HK-2 (cell line): ENCODE measurements around the gene NHSL2.

ENCODE experiments used
- DNase-seq: peaks from one replicate; pipeline ENCODE4 v3.0.0-alpha.2; 2018; ENCODE audit not compliant: unreplicated experiment

The NHSL2 gene

GRCh38 chrX:72071213-72071612 is 160.6 kb downstream of the NHSL2 start:
- DNase-seq: no peak

- DNase-seq: no peak
These were observed 163.0 kb downstream of the NHSL2 start for GRCh38 chrX:72073633-72074032.

DNA sequence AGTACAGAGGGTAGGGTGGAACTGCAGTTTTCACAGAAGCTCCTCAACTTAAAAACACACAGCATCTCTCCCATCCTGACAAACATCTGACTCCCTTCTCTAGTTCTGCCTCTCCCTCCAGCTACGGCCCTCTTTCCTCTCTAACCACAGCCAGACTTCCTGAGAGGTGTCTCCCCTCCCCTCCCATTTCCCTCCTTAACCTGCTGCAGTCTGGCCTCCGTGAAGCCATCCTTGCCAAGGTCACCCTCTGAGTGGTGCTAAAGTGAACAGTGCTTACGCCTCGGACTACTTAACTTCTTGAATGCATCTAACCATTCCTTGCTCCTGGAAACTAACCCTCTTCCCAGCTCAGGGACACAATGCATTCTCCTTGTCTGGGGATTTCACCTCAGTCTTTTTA is 167.8 kb downstream of the NHSL2 start:
- DNase-seq: no peak

- DNase-seq: no peak
These were observed 169.0 kb downstream of the NHSL2 start for GRCh38 chrX:72079607-72080006.

GRCh38 chrX:72080150-72080549 is 169.5 kb downstream of the NHSL2 start:
- DNase-seq: no peak

DNA sequence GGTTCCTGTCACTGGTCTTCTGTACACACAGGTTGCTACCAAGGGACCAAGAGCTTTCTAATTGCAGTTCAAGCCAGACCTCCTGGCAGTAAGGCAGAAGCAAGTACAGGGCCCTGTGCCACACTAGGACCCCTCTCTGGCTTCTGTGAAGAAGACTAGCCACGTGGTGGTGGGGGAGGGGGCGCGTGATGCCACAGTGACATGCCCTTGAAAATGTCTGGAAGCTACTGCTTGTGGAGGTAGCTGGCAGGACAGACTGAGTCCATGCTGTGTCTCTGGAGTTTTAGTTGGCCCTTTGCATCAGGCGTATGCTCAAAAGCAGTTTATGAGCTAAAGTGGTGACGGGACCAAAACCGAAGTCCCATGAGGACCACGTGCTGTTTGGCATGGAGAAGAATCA is 170.2 kb downstream of the NHSL2 start:
- no peak for DNase-seq

- DNase-seq: no peak
These were observed 171.1 kb downstream of the NHSL2 start for GRCh38 chrX:72081605-72082320.

DNA sequence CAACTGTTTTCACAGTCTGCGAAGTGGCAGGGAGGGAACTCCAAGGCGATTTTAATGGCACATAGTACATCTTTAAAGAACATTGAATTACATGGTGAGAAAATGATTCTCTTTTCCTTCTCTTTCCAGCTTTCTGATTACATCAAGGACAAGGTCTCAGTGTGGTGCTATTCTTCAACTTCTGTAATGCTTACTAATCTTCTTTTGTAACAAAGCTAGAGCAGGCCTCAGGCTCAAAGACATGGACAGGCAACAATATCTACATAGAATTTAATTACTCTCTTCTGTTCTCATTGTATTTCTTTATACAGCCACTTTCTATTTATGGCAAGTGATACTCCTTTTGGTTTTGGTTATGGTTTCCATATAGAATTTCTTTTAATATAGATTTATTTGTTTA is 172.6 kb downstream of the NHSL2 start:
- DNase-seq: no peak

DNA sequence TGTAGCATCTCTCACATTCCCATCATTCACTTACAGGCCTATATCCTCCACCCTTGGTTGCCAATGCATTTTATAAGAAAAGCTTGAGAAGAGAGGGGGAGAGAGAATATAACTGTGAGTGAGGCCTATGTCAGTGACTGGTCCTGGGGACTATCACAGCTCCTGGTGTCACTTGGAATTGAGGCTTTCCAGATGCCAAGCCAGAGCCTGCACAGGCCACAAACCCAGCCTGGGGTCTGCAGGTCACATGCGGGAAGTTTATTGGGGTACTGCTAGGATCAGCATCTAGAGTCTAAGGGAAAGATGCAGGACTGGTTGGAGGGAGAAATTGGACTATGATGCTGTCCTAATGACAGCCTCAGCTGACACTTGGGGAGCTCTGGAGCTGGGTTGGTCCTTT is 173.5 kb downstream of the NHSL2 start:
- no peak for DNase-seq

DNA sequence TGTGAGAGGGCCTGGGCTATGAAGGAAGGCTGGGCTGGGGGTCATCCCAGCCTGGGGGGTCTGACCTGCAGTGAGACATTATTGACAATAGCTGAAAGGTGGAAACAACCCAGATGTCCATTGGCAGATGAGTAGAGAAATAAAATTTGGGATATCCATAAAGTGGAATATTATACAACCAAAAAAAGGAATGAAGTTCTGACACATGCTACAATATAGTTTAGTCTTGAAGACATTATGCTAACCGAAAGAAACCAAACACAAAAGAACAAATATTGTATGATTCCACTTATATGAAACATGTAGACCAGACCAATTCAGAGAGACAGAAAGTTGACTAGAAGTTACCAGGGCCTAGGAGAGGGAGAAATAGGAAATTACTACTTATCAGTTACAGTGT is 176.3 kb downstream of the NHSL2 start:
- no peak for DNase-seq

DNA sequence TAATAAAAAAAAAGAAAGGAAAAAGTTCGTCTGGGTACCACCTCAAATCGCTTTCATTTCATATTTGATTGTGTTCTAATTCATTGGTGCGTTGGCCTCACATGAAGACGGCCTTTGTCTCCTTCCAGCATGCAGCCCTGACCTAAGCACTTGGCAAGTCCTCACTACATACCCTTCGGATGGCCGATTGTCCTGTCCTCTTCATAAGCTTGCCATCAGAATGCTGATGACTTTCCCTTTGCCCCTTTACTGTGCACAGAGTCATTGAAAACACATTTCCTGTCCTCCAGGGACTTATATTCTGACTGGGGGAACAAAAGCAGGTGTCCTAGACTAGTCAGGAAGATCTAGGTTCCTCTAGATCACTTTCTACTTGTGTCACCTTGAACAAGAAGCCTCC is 178.1 kb downstream of the NHSL2 start:
- no peak for DNase-seq

DNA sequence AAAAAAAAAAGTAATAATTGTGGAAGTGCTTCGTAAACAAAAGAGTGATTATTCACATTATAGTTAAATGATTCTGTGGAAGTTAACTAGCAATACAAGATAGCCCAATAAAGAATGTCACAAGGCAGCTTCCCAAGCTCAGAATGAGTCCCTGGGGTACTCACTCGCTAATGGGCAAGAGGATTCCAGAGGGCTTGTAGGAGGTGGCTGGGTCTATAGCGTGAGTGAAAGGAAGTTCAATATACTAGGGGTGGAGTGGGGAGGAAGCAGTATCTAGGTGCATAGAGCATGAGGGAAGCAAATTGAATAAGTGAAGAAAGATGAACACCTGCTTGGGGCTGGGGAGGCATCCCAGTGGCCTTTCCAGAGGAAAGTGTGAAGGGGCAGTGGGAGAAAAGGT is 178.6 kb downstream of the NHSL2 start:
- no peak for DNase-seq

DNA sequence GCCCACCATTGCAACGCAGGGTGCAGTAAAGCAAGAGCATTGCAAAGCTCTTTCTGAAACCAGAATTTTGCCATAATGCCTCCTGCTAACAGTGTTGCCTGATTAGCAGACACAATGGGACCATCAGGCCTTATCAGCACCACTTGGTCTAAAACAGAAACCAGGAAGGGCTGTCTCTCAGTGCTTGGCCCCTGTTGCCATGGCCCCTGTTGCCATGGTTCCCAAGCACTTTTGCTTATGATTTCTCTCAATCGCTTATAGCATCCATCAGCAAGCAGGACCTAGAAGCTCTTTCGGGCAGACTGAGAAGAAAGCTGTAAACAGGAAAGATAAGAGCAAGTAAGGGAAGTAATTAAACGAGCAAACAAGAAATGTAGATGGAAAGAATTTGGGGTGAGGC is 184.2 kb downstream of the NHSL2 start:
- no peak for DNase-seq

- DNase-seq: no peak
These were observed 184.7 kb downstream of the NHSL2 start for GRCh38 chrX:72095370-72095769.

DNA sequence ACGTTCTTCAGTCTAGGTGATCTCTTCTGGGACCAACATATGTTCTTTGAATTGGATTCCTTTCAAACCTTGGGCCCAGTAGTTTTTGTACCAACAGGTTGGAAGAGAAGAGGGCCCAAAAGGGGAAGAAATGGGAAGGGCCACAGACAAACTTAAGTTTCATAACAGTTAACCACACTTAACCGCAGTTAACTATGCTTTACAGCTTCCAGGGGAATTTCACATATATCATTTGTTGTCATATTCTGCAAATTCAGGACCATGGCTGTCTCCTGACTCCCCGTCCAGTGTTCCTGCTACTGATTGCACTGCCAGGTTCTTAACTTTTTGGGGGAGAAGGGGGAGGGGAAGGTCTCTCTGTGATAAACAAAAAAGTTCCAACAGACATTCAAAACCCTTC is 186.5 kb downstream of the NHSL2 start:
- no peak for DNase-seq

GRCh38 chrX:72100051-72100755 is 189.6 kb downstream of the NHSL2 start:
- DNase-seq: no peak

DNA sequence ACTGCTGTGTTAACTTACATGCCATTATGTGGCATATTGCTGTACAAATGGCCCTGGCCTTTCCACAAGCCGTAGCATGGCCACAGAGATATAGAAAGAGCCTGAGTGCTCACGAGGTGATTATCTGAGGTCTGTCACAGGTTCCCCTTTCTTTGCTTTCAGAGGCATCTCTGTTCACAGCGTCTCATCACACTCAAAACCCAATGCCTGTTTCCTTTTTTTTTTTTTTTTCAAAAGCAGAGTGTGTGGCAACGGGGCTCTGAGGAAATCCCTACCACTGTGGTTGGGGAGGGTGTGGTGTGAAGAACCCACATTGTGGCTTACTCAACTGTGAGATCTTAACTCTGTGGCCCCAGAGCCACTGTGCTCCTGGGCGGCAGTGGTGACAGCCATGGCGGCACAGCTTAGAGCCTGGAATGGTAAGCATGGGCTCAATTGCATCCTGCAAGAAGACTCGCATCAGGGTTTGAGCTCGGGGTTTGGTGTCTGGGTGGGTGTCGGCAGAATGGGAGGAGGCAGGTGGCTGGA is 190.2 kb downstream of the NHSL2 start:
- DNase-seq: no peak

GRCh38 chrX:72101597-72102037 is 191.0 kb downstream of the NHSL2 start:
- no peak for DNase-seq

GRCh38 chrX:72102126-72102525 is 191.5 kb downstream of the NHSL2 start:
- no peak for DNase-seq

DNA sequence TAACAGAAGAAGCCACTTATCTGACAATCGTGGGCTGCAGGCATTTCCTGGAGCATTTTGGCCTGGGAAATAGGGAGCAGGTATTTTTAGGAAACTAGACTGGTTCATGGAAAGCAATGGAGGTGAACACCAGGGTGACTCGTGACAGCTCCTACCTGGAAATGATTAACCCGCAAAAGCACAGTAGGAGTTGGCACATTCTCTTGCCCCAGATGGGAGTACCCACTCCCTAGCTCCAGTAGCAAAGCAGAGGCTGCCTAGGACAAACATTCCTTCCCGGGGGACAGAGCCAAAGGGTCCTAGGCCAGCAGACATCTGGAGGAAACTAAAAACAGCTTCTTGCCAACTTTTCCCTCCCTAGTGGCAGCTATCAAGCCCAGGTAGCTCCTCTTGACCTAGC is 192.1 kb downstream of the NHSL2 start:
- no peak for DNase-seq

DNA sequence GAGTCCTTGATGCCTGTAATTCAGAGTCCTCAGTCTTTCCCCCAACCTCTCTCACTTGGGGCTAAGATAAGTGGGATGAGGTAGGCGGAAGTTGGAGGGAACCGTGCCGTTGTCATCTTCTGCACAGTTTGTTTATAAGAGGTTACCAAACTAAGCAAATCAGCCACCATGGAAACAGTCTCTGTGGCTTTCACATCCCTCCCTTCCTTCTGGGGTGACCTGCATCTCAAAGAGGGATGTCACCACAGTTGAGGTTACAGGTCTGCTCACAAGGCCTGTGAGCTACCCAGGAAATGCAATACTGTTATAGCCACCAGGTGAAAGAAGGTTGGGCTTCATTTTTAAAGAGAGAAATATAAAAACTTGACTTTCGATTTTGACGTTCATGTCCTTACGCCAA is 194.8 kb downstream of the NHSL2 start:
- DNase-seq: no peak

DNA sequence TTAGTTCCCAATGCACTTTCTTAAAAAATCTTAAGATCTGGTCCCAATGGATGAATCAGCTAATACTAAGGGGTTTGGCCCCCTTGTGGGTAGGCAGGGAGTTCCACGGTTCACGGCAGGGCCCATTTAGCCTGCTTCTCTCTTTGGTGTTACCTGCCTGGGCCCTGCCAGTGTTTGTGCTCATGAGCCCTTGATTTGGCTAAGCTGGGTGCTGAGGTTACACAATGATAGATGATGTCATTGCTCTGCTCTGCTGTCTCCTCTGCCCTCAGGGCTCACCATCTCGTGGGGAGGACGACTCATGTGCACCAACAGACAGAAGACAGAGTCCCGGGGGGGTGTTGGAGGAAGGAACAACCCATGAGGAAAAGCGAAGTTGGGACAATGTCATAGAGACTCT is 196.7 kb downstream of the NHSL2 start:
- DNase-seq: no peak

DNA sequence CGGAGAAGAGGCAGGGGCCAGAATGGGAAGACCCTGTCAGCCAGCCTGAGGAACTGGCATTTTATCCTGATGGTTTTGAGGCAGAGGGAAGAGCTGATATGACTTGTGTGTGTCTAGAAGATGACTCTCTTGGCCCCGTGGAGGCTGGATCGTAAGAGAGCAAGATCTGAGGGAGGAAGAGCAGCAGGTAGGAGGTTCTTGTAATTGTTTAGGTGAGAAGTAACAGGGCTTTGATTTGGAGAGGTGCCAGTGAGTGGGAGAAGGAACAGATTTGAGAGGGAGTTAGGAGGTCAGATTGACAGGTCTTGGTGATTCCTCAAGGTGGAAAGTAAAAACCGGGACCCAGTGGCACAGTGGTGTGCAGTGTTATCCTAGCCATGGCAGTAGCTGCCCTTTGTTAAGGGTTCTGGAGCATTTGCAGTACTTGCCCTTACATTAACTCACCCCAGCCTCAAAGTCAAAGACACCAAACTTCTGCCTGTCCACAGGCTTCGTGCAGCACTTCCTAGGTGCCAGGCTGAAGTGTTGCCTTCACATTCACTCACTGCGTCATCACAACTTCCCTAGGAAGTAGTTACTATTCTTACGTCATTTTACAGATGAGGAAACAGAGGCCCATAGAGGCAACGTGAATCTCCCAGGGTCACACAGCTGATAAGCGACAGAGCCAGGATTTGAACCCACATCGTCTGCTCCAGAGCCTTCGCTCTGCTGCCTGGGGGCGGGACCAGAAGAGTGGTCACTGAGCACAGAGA is 197.4 kb downstream of the NHSL2 start:
- DNase-seq: no peak
